ENCODE measurements around the gene LMAN1L. TPM values are rescaled to one million over a fixed set of nuclear protein-coding genes. Genes with fewer than 3 reads are reported as not detected.
A peak's percentile ranks its signal among the peaks of the same experiment; 100 is the strongest.

LMAN1L gene
- total and polyA plus RNA-seq, 4 donors: 0.11 to 0.31 TPM; not detected in 2

GRCh38 chr15:74793135-74794028, 19.3 kb upstream of the LMAN1L start:
- no peak overlapping the region for H3K4me3 ChIP-seq
- no peaks in the 10 kb centered on the region for H3K9me3 ChIP-seq (ENCODE audit: control insufficient read depth in 4 of 4, insufficient read depth in 3 of 4, low read length in 3 of 4)
- TF ChIP-seq, protein P1, sequence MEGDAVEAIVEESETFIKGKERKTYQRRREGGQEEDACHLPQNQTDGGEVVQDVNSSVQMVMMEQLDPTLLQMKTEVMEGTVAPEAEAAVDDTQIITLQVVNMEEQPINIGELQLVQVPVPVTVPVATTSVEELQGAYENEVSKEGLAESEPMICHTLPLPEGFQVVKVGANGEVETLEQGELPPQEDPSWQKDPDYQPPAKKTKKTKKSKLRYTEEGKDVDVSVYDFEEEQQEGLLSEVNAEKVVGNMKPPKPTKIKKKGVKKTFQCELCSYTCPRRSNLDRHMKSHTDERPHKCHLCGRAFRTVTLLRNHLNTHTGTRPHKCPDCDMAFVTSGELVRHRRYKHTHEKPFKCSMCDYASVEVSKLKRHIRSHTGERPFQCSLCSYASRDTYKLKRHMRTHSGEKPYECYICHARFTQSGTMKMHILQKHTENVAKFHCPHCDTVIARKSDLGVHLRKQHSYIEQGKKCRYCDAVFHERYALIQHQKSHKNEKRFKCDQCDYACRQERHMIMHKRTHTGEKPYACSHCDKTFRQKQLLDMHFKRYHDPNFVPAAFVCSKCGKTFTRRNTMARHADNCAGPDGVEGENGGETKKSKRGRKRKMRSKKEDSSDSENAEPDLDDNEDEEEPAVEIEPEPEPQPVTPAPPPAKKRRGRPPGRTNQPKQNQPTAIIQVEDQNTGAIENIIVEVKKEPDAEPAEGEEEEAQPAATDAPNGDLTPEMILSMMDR (IDR thresholded peaks at IDR 0.05; ENCODE audit: control extremely low read depth, extremely low read depth): peak; percentile 28
- H3K27me3 ChIP-seq (ENCODE audit: control insufficient read depth in 3 of 3, insufficient read depth in 3 of 3, low read length in 2 of 3): no peaks in the 10 kb centered on the region
- H3K27ac ChIP-seq (ENCODE audit: low read depth in 1 of 2, low read length in 1 of 2): peak overlapping the region in 1 of 2 donors; percentile 33
- H3K4me1 ChIP-seq (ENCODE audit: control insufficient read depth in 5 of 5, insufficient read depth in 5 of 5, low read length in 5 of 5): peaks cover 11 to 36% (median 21%) of the 10 kb centered on the region in 5 donors
- DNase-seq (no peak), ATAC-seq (ENCODE audit: insufficient read depth, low FRiP score) (no peak)
- H3K36me3 ChIP-seq (ENCODE audit: control insufficient read depth in 4 of 4, insufficient read depth in 4 of 4, low read length in 4 of 4): peaks cover 0 to 1% (median 0%) of the 10 kb centered on the region in 4 donors
- no peak overlapping the region for H3K9ac ChIP-seq (ENCODE audit: insufficient read depth in 1 of 2, low read length in 2 of 2)
- WGBS, 2 donors: 70 to 72% methylated on average over 12 of the region's 12 CpGs

DNA sequence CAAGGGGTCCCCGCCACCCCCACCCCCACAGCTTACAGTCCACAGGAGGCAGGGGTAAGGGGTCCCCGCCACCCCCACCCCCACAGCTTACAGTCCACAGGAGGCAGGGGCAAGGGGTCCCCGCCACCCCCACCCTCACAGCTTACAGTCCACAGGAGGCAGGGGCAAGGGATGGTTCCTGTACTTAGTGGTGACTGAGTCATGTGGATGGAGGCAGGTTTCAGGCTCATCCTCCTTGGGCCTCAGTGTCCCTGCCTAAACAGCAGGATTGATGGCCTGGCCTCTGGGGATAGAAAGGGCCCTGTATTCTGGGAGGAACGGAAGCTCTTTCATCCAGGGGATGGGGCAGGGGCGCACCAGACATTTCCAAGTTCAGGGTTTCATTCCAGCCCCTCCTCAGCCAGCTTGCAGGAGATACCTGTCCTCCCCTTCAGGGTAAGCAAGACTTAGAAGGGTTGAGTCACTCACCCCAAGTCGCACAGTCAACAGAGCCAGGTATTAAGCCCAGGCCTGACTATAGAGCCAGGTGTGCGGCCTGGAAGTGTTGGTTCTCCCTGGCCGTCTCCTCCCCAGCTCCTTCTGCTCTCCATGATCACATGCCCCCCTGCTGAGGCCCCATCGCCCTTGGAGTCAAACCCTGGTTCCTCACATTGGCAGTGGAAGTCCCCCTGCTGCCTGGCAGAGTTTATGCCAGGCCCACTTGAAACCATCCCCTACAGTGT, 18.2 kb upstream of the LMAN1L start:
- ATAC-seq (ENCODE audit: insufficient read depth, low FRiP score) (no peak), DNase-seq (no peak)
- WGBS, 2 donors: 87 to 90% methylated on average over 7 of the region's 9 CpGs
- no peak overlapping the region for H3K4me3 ChIP-seq
- no peak overlapping the region for H3K27ac ChIP-seq (ENCODE audit: low read depth in 1 of 2, low read length in 1 of 2)
- H3K36me3 ChIP-seq (ENCODE audit: control insufficient read depth in 4 of 4, insufficient read depth in 4 of 4, low read length in 4 of 4): peaks cover 0 to 9% (median 0%) of the 10 kb centered on the region in 4 donors
- no peak overlapping the region for H3K9ac ChIP-seq (ENCODE audit: insufficient read depth in 1 of 2, low read length in 2 of 2)
- H3K27me3 ChIP-seq (ENCODE audit: control insufficient read depth in 3 of 3, insufficient read depth in 3 of 3, low read length in 2 of 3): no peaks in the 10 kb centered on the region
- peaks cover 6 to 26% (median 13%) of the 10 kb centered on the region in 5 donors for H3K4me1 ChIP-seq (ENCODE audit: control insufficient read depth in 5 of 5, insufficient read depth in 5 of 5, low read length in 5 of 5)
- TF ChIP-seq, protein P1 (IDR thresholded peaks at IDR 0.05; ENCODE audit: control extremely low read depth, extremely low read depth): no peak
- no peaks in the 10 kb centered on the region for H3K9me3 ChIP-seq (ENCODE audit: control insufficient read depth in 4 of 4, insufficient read depth in 3 of 4, low read length in 3 of 4)

- Histone ChIP-seq H3K4me1 (ENCODE audit: control insufficient read depth in 5 of 5, insufficient read depth in 5 of 5, low read length in 5 of 5) (peaks cover under 1 to 24% (median 7%) of the 10 kb centered on the region in 5 donors), H3K27ac (ENCODE audit: low read depth in 1 of 2, low read length in 1 of 2) (no peak overlapping the region), H3K4me3 (no peak overlapping the region), H3K9me3 (ENCODE audit: control insufficient read depth in 4 of 4, insufficient read depth in 3 of 4, low read length in 3 of 4) (no peaks in the 10 kb centered on the region), H3K9ac (ENCODE audit: insufficient read depth in 1 of 2, low read length in 2 of 2) (no peak overlapping the region), H3K27me3 (ENCODE audit: control insufficient read depth in 3 of 3, insufficient read depth in 3 of 3, low read length in 2 of 3) (no peaks in the 10 kb centered on the region), H3K36me3 (ENCODE audit: control insufficient read depth in 4 of 4, insufficient read depth in 4 of 4, low read length in 4 of 4) (peaks cover 0 to 14% (median under 1%) of the 10 kb centered on the region in 4 donors)
- TF ChIP-seq, protein P1 (IDR thresholded peaks at IDR 0.05; ENCODE audit: control extremely low read depth, extremely low read depth): no peak
- 93 to 95% methylated on average over 9 of the region's 9 CpGs for WGBS, 2 donors
- ATAC-seq (ENCODE audit: insufficient read depth, low FRiP score): no peak
- no peak for DNase-seq
These were observed 17.7 kb upstream of the LMAN1L start for GRCh38 chr15:74794970-74795349.

Data from lung (tissue), 12 donors.